IPS DF 6.9 (cell line): ENCODE measurements around the gene NCOA4.
A peak's percentile ranks its signal among the peaks of the same experiment; 100 is the strongest.
"Not testable (repeated sequence)": the region's sequence is repeated elsewhere in the genome, so short reads cannot be mapped to it uniquely, and the experiment has no call there.

Experiments
- DNase-seq: peaks from one replicate; pipeline ENCODE4 v3.0.0-alpha.2; 2013; ENCODE audit warnings: low read depth, low spot score
- H3K27ac ChIP-seq: one replicate; pipeline ENCODE4 v1.5.1; 2013; ENCODE audit warnings: low read length, control low read depth
- H3K27me3 ChIP-seq: 2 replicates; pipeline ENCODE4 v1.6.1; 2013; ENCODE audit warnings: mild to moderate bottlenecking, low read length; ENCODE audit not compliant: control insufficient read depth, insufficient read depth
- H3K36me3 ChIP-seq: 2 replicates; pipeline ENCODE4 v1.6.1; 2013; ENCODE audit warnings: low read length; ENCODE audit not compliant: control insufficient read depth, insufficient read depth
- H3K4me1 ChIP-seq: 2 replicates; pipeline ENCODE4 v1.6.1; 2013; ENCODE audit warnings: low read length; ENCODE audit not compliant: control insufficient read depth, insufficient read depth
- H3K4me3 ChIP-seq: 2 replicates; pipeline ENCODE4 v1.5.1; 2013; ENCODE audit warnings: mild to moderate bottlenecking, low read length
- H3K9me3 ChIP-seq: 2 replicates; pipeline ENCODE4 v1.6.1; 2013; ENCODE audit warnings: low read length, inconsistent platforms; ENCODE audit not compliant: control insufficient read depth, insufficient read depth
- WGBS: extraction: QIAGEN DNeasy Blood & Tissue Kit; methylation state at CpG from one replicate; pipeline ENCODE4 v1.1.7; 2013; ENCODE audit warnings: mixed read lengths, missing lambda C conversion rate; ENCODE audit not compliant: insufficient read length, insufficient coverage; 5-methylcytosine and 5-hydroxymethylcytosine counted together

The NCOA4 gene

GRCh38 chr10:45981367-45981766 is 49.1 kb downstream of the NCOA4 start:
- not testable (repeated sequence) for H3K36me3 ChIP-seq, DNase-seq, H3K4me3 ChIP-seq, H3K9me3 ChIP-seq, H3K27me3 ChIP-seq, H3K27ac ChIP-seq, H3K4me1 ChIP-seq
- no CpG with 5 or more reads among the region's 1 CpG for whole genome bisulfite sequencing

DNA sequence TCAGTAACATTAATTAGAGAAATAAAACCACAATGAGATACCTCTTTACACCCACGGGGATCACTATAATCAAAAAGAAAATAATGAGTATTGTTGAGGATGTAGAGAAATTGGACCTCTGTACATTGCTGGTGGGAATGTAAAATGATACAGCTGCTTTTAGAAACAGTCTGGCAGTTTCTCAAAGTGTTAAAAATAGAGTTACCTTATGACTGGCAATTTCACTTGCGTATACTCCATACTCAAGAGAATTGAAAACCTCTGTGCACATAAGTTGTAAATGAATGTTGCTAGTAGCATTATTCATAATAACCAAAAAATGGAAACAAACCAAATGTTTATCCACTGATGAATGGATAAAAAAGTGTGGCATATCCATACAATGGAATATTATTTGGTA is 51.9 kb downstream of the NCOA4 start:
- H3K4me1 ChIP-seq, H3K36me3 ChIP-seq, H3K27ac ChIP-seq, DNase-seq, H3K4me3 ChIP-seq, H3K9me3 ChIP-seq, H3K27me3 ChIP-seq: not testable (repeated sequence)
- WGBS = no CpG with 5 or more reads among the region's 2 CpGs

- not testable (repeated sequence) for H3K4me3 ChIP-seq, H3K9me3 ChIP-seq, DNase-seq, H3K27ac ChIP-seq, H3K4me1 ChIP-seq, H3K36me3 ChIP-seq, H3K27me3 ChIP-seq
- no CpG with 5 or more reads among the region's 3 CpGs for WGBS
Measured at GRCh38 chr10:45974041-45974440, 56.4 kb downstream of the NCOA4 start.

DNA sequence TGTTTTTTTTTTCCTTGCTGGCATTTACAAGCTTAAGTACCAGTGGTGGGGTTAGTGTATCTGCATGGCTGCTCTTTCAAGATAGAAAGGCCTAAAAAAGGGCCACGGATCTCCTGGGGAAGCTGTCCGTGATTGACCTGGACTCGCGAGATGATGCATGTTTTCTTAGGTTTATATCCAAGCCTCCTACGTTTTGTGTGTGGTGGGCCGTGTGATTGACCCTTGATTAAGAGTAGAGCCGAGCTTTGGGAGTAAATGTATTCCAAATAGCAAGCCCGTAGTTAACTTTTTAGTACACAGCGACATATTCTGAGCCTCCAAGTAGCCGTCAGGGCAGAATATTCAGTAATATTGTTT is 57.6 kb downstream of the NCOA4 start:
- peak overlapping the region; percentile 91 for H3K4me3 ChIP-seq
- H3K27ac ChIP-seq, H3K9me3 ChIP-seq, H3K27me3 ChIP-seq, H3K4me1 ChIP-seq, H3K36me3 ChIP-seq, DNase-seq: not testable (repeated sequence)
- no CpG with 5 or more reads among the region's 10 CpGs for WGBS

DNA sequence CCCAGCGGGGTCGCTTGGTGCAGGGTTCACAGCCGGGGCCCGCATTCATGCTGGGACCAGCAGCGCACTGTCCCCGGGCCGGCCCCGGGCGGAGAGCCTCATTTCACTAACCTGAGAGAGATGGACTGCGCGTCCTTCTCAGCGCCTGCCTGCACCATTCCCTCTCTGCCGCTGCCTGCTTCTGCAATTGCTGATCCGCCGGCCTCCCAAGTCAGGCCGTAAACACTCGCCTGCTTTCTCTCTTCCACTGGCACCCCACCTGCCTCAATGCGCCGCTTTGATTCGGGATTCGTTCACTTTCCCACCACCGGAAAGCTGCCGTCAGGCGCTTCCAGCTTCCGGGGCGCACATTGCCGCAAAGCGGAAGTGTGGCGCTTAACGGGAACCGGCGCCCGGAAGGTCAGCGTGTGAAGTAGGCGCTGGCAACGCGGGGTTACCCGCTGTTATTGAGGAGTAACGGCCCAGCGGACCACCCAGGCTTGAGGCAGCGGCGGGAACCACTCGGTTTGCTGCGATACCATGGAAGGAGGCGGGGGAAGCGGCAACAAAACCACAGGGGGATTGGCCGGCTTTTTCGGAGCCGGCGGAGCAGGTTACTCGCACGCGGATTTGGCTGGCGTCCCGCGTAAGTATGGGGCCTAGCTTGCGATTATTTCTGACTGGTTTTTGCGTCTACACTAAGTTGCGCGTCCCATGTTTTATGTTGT is 58.2 kb downstream of the NCOA4 start, which contains the start of gene TIMM23:
Gene TIMM23, plus strand, starts transcription at position 384 of the 707 bp plus-strand sequence. Its CDS starts 136 bp downstream, at position 520.
- not testable (repeated sequence) for H3K36me3 ChIP-seq, H3K27me3 ChIP-seq, H3K27ac ChIP-seq, H3K4me1 ChIP-seq, H3K9me3 ChIP-seq
- no CpG with 5 or more reads among the region's 60 CpGs for WGBS
- DNase-seq = peak; percentile 37
- peak within 1 kb of the TSS; percentile 91 for H3K4me3 ChIP-seq

- peak overlapping the region; percentile 91; the same call in 1 of the 2 replicates for H3K4me3 ChIP-seq
- not testable (repeated sequence) for H3K36me3 ChIP-seq, H3K27me3 ChIP-seq, DNase-seq, H3K9me3 ChIP-seq, H3K27ac ChIP-seq, H3K4me1 ChIP-seq
- WGBS = no CpG with 5 or more reads among the region's 25 CpGs
Measured at GRCh38 chr10:45971742-45972105, 58.7 kb downstream of the NCOA4 start.

DNA sequence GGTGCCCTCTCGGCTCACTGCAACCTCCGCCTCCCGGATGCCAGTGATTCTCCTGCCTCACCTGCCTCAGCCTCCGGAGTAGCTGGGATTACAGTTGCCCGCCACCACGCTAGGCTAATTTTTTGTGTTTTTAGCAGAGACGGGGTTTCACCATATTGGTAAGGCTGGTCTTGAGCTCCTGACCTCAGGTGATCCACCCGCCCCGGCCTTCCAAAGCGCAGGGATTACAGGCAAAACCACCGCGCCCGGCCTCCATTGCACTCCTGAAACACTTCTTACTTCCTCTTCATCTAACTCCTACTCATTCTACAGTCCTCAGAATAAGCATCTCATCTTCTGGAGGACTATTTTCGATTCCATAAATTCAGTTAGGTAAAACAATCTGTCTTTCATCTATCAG is 59.4 kb downstream of the NCOA4 start:
- H3K27ac ChIP-seq, H3K4me3 ChIP-seq, DNase-seq, H3K36me3 ChIP-seq, H3K4me1 ChIP-seq, H3K27me3 ChIP-seq, H3K9me3 ChIP-seq: not testable (repeated sequence)
- WGBS = no CpG with 5 or more reads among the region's 14 CpGs

- H3K27ac ChIP-seq, H3K36me3 ChIP-seq, DNase-seq, H3K9me3 ChIP-seq, H3K4me3 ChIP-seq, H3K27me3 ChIP-seq, H3K4me1 ChIP-seq: not testable (repeated sequence)
- no CpG with 5 or more reads among the region's 6 CpGs for WGBS
Measured at GRCh38 chr10:45962686-45963452, 67.6 kb downstream of the NCOA4 start.

GRCh38 chr10:45957928-45958327 is 72.5 kb downstream of the NCOA4 start:
- not testable (repeated sequence) for H3K27ac ChIP-seq, H3K9me3 ChIP-seq, H3K36me3 ChIP-seq, H3K4me1 ChIP-seq, H3K4me3 ChIP-seq, DNase-seq, H3K27me3 ChIP-seq
- WGBS = no CpG with 5 or more reads among the region's 6 CpGs

DNA sequence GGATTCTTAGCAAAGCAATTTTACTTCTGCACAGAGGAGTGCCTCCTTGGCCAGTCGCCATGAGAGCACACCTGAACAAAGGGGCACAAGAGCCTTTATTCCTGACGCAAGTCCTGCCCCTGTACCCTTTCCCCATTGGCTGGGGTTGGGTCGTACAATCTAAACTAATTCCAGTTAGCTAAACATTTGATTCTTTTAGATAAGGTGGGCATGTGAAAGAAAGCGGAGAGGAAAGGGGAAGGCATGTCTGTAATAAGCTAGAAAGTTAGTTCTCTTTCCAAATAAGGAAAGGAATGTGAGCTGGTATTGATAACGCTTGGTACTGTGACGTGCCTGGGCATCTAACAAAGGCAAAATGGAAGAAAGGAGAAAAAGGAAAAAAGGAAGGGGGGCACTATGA is 73.8 kb downstream of the NCOA4 start:
- H3K4me3 ChIP-seq, H3K27me3 ChIP-seq, H3K27ac ChIP-seq, H3K9me3 ChIP-seq, H3K36me3 ChIP-seq, DNase-seq, H3K4me1 ChIP-seq: not testable (repeated sequence)
- WGBS = no CpG with 5 or more reads among the region's 6 CpGs
